ENCODE data around the gene CEBPB.
A peak's percentile ranks its signal among the peaks of the same experiment; 100 is the strongest.

Gene CEBPB

DNA sequence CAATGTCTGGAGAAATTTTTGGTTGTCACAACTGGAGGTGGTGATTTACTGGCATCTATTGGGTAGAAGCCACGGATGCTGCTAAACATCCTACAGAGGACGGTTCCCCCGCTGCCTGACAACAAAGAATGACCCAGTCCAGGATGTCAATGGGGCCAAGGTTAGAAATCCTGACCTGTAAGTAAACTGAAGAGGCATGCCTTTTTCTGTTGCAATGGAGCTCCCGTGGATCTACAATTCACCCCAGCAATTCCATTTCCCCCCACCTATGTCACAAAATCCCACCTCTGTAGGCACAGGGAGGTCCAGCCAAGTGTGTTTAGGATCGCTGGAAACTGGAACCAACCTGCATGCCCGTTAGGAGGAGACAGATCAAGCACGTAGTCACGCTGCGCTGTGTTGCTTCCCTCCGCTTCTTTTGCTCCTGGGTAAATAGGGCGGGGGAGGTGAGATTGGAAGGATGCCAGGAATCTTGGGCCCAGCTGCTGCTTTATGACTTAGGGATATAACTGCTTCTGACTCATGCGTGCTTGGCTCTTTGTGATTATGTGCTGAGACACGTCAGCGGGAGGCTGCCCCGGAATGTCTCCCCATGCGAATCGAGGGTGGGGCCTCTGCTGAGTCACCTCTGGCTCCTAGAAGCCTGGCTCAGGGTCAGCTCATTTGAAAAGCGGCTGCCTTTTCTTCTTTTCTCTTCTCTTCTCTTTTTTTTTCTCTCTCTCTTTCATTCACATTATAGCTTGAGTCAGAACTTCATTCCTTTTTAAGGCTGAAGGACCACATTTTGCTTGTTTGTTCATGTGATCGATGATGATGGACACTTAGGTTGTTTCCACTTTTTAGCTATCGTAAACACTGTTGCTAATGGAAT lies 24.7 kb upstream of the CEBPB start:
- Histone ChIP-seq H3K56ac (ENCODE audit: low read length) (peak overlapping the region; percentile 69), H3K4me2 (ENCODE audit: low read length) (peak overlapping the region; percentile 10), H3K9ac (ENCODE audit: low read length) (peak overlapping the region; percentile 42), H3K36me3 (ENCODE audit: control insufficient read depth, insufficient read depth, low read length) (no peaks in the 10 kb centered on the region), H3K23ac (ENCODE audit: low read length) (no peak overlapping the region), H2BK15ac (replicated peaks; ENCODE audit: low read depth) (no peak overlapping the region), H3K18ac (ENCODE audit: low read length) (peak overlapping the region; percentile 5), H3K79me2 (ENCODE audit: control insufficient read depth, insufficient read depth, low read length) (no peaks in the 10 kb centered on the region), H2BK120ac (ENCODE audit: low read depth, low read length) (no peak overlapping the region), H4K5ac (ENCODE audit: low read length) (no peak overlapping the region), H3K4me1 (ENCODE audit: control insufficient read depth, low read depth, low read length) (no peaks in the 10 kb centered on the region), H3K27me3 (ENCODE audit: insufficient read depth, low read length, poor library complexity) (no peaks in the 10 kb centered on the region), H2BK5ac (ENCODE audit: low read length) (peak overlapping the region; percentile 5), H3K4me3 (ENCODE audit: low read length) (no peak overlapping the region), H3K79me1 (ENCODE audit: low read length) (no peaks in the 10 kb centered on the region), H3K4ac (ENCODE audit: low read depth, low read length) (no peak overlapping the region), H2AK5ac (ENCODE audit: low read length) (no peak overlapping the region), H3K27ac (ENCODE audit: low read depth, low read length) (peak overlapping the region; percentile 68), H4K8ac (ENCODE audit: low read depth, low read length) (no peak overlapping the region)
- WGBS (ENCODE audit: extremely low coverage, insufficient coverage, low lambda C conversion rate) = no CpG with 5 or more reads among the region's 20 CpGs
- DNase-seq = peak; percentile 100

DNA sequence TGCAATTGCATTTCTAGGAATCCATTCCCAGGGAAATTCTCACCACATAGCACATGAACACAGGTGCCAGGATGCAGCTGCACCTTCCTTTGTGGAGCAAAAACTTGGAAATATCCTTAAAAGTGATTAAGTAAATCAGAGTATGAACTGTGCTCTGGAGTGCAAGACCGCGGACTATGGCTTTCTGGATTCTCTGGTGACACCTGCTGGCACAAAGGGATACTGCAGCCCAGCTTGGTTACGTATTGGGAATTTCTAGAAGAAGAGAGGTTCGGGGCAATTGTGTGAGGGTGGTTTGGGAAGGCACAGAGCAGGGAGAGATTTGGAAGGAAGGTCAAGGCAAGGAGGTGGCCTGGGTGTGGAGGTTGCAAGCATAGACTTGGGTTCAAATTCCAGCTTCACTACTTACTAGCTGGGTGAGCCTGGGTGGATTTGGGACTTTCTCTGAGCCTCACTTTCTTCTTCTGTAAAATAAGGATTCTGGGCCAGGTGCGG lies 21.3 kb upstream of the CEBPB start:
- H3K9ac ChIP-seq (ENCODE audit: low read length) = no peak overlapping the region
- no peak overlapping the region for H4K5ac ChIP-seq (ENCODE audit: low read length)
- no peak overlapping the region for H3K4ac ChIP-seq (ENCODE audit: low read depth, low read length)
- no peaks in the 10 kb centered on the region for H3K36me3 ChIP-seq (ENCODE audit: control insufficient read depth, insufficient read depth, low read length)
- no CpG with 5 or more reads among the region's 5 CpGs for WGBS (ENCODE audit: extremely low coverage, insufficient coverage, low lambda C conversion rate)
- H3K79me2 ChIP-seq (ENCODE audit: control insufficient read depth, insufficient read depth, low read length) = no peaks in the 10 kb centered on the region
- peaks cover 3% of the 10 kb centered on the region for H3K4me1 ChIP-seq (ENCODE audit: control insufficient read depth, low read depth, low read length)
- H3K23ac ChIP-seq (ENCODE audit: low read length) = no peak overlapping the region
- no peak overlapping the region for H3K27ac ChIP-seq (ENCODE audit: low read depth, low read length)
- H2BK5ac ChIP-seq (ENCODE audit: low read length) = no peak overlapping the region
- no peak overlapping the region for H3K56ac ChIP-seq (ENCODE audit: low read length)
- DNase-seq = peak; percentile 87
- no peak overlapping the region for H2AK5ac ChIP-seq (ENCODE audit: low read length)
- H3K18ac ChIP-seq (ENCODE audit: low read length) = no peak overlapping the region
- H3K27me3 ChIP-seq (ENCODE audit: insufficient read depth, low read length, poor library complexity) = no peaks in the 10 kb centered on the region
- no peak overlapping the region for H3K4me3 ChIP-seq (ENCODE audit: low read length)
- no peak overlapping the region for H2BK120ac ChIP-seq (ENCODE audit: low read depth, low read length)
- no peak overlapping the region for H4K8ac ChIP-seq (ENCODE audit: low read depth, low read length)
- no peaks in the 10 kb centered on the region for H3K79me1 ChIP-seq (ENCODE audit: low read length)
- H3K4me2 ChIP-seq (ENCODE audit: low read length) = no peak overlapping the region
- no peak overlapping the region for H2BK15ac ChIP-seq (replicated peaks; ENCODE audit: low read depth)

DNA sequence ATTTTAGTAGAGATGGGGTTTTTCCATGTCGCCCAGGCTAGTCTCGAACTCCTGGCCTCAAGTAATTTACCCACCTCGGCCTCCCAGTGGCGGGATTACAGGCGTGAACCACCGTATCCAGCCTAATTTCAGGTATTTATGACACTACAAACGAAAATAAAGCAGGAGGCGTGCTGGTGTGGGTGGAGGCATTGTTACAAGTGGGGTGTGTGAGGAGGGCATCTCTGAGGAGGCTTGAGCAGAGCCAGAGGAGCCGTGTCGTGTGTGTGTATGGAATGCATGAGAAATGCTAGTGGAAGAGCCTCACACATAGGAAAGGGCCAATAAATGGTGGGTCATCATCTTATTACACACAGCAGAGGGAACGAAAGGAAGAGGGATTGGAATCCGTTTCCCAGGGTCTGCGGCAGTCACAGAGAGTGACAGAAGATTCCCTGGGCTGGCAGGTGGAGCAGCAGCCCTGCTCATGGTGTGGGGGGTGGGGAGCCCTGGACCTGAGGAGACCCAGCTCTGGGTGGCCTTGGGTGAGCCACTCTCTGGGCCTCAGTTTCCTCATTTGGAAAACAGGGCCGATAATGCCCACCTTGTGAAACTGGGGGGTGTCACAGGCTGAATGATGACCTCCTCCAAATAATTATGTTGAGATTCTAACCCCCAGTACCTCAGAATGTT lies 19.9 kb upstream of the CEBPB start:
- H2AK5ac ChIP-seq (ENCODE audit: low read length) = no peak overlapping the region
- no peak overlapping the region for H3K23ac ChIP-seq (ENCODE audit: low read length)
- H3K79me2 ChIP-seq (ENCODE audit: control insufficient read depth, insufficient read depth, low read length) = no peaks in the 10 kb centered on the region
- peak overlapping the region; percentile 34 for H3K56ac ChIP-seq (ENCODE audit: low read length)
- DNase-seq = no peak
- no peak overlapping the region for H3K9ac ChIP-seq (ENCODE audit: low read length)
- no peak overlapping the region for H4K8ac ChIP-seq (ENCODE audit: low read depth, low read length)
- no peak overlapping the region for H2BK5ac ChIP-seq (ENCODE audit: low read length)
- H4K5ac ChIP-seq (ENCODE audit: low read length) = no peak overlapping the region
- H3K79me1 ChIP-seq (ENCODE audit: low read length) = no peaks in the 10 kb centered on the region
- no peak overlapping the region for H3K4me3 ChIP-seq (ENCODE audit: low read length)
- WGBS (ENCODE audit: extremely low coverage, insufficient coverage, low lambda C conversion rate) = no CpG with 5 or more reads among the region's 14 CpGs
- H3K27ac ChIP-seq (ENCODE audit: low read depth, low read length) = no peak overlapping the region
- H3K4me1 ChIP-seq (ENCODE audit: control insufficient read depth, low read depth, low read length) = peaks cover 3% of the 10 kb centered on the region
- H3K18ac ChIP-seq (ENCODE audit: low read length) = no peak overlapping the region
- no peak overlapping the region for H3K4ac ChIP-seq (ENCODE audit: low read depth, low read length)
- H3K27me3 ChIP-seq (ENCODE audit: insufficient read depth, low read length, poor library complexity) = no peaks in the 10 kb centered on the region
- no peak overlapping the region for H2BK15ac ChIP-seq (replicated peaks; ENCODE audit: low read depth)
- H2BK120ac ChIP-seq (ENCODE audit: low read depth, low read length) = no peak overlapping the region
- H3K4me2 ChIP-seq (ENCODE audit: low read length) = no peak overlapping the region
- H3K36me3 ChIP-seq (ENCODE audit: control insufficient read depth, insufficient read depth, low read length) = no peaks in the 10 kb centered on the region

DNA sequence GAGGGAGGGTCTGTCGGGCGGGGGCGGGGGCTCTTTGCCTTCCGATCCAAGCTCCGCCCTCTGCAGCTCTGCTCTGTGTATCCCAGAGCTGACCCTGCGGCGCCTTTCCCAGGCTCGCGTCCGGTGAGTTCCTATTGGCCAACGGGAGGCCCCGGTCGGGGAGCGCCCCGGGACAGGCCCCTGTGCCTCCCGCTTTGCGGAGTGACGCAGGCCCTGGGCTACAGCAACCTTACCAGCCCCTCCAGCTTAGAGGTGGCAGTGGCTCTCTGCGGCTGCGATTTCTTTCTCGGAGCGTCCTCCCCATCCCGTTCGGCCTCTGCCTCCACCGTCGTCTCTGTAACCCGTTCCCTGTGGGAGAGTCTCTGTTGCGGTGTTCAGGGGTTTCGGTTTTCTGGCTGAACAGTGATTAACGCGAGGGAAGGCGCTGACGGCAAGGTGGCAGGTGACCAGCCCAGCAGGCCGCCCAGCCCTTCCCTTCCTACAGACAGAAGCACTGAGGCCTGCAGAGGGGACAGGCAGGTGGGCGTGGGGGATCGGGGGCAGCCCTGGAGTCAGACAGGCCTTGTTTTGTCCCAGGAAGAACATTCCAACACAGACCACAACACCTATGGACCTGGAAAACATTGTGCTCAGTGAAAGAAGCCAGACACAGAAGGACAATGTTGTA lies 18.1 kb upstream of the CEBPB start:
- Histone ChIP-seq H3K4me3 (ENCODE audit: low read length) (peak overlapping the region; percentile 31), H3K27me3 (ENCODE audit: insufficient read depth, low read length, poor library complexity) (no peaks in the 10 kb centered on the region)
- peak; percentile 97 for DNase-seq

DNA sequence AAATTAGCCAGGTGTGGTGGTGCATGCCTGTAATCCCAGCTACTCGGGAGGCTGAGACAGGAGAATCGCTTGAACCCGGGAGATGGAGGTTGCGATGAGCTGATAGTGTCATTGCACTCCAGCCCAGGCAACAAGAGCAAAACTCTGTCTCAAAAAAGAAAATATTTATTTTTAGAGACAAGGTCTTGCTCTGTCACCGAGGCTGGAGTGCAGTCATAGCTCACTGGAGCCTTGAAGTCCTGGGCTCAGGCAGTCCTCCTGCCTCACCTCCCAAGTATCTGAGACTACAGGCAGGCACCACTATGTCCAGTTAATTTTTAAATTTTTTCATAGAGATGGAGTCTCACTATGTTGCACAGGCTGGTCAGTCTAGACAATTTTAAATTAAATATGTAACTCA lies 16.2 kb upstream of the CEBPB start:
- no peak overlapping the region for H3K23ac ChIP-seq (ENCODE audit: low read length)
- no peak overlapping the region for H3K18ac ChIP-seq (ENCODE audit: low read length)
- H3K27ac ChIP-seq (ENCODE audit: low read depth, low read length) = no peak overlapping the region
- H3K9ac ChIP-seq (ENCODE audit: low read length) = no peak overlapping the region
- no peak overlapping the region for H2AK5ac ChIP-seq (ENCODE audit: low read length)
- no peak for DNase-seq
- H3K4me1 ChIP-seq (ENCODE audit: control insufficient read depth, low read depth, low read length) = peaks cover 3% of the 10 kb centered on the region
- H4K8ac ChIP-seq (ENCODE audit: low read depth, low read length) = no peak overlapping the region
- H3K4me2 ChIP-seq (ENCODE audit: low read length) = no peak overlapping the region
- WGBS (ENCODE audit: extremely low coverage, insufficient coverage, low lambda C conversion rate) = no CpG with 5 or more reads among the region's 5 CpGs
- H4K5ac ChIP-seq (ENCODE audit: low read length) = no peak overlapping the region
- H3K27me3 ChIP-seq (ENCODE audit: insufficient read depth, low read length, poor library complexity) = no peaks in the 10 kb centered on the region
- H3K36me3 ChIP-seq (ENCODE audit: control insufficient read depth, insufficient read depth, low read length) = no peaks in the 10 kb centered on the region
- H2BK120ac ChIP-seq (ENCODE audit: low read depth, low read length) = no peak overlapping the region
- no peak overlapping the region for H2BK15ac ChIP-seq (replicated peaks; ENCODE audit: low read depth)
- H3K79me1 ChIP-seq (ENCODE audit: low read length) = no peaks in the 10 kb centered on the region
- no peak overlapping the region for H3K56ac ChIP-seq (ENCODE audit: low read length)
- no peaks in the 10 kb centered on the region for H3K79me2 ChIP-seq (ENCODE audit: control insufficient read depth, insufficient read depth, low read length)
- H2BK5ac ChIP-seq (ENCODE audit: low read length) = no peak overlapping the region
- H3K4me3 ChIP-seq (ENCODE audit: low read length) = no peak overlapping the region
- no peak overlapping the region for H3K4ac ChIP-seq (ENCODE audit: low read depth, low read length)

More for the DNA sequence above, 18.1 kb upstream of the CEBPB start:
- no peaks in the 10 kb centered on the region for H3K79me2 ChIP-seq (ENCODE audit: control insufficient read depth, insufficient read depth, low read length)
- no peak overlapping the region for H2AK5ac ChIP-seq (ENCODE audit: low read length)
- H3K4ac ChIP-seq (ENCODE audit: low read depth, low read length) = no peak overlapping the region
- peak overlapping the region; percentile 39 for H3K27ac ChIP-seq (ENCODE audit: low read depth, low read length)
- H4K8ac ChIP-seq (ENCODE audit: low read depth, low read length) = no peak overlapping the region
- H2BK5ac ChIP-seq (ENCODE audit: low read length) = no peak overlapping the region
- H3K79me1 ChIP-seq (ENCODE audit: low read length) = no peaks in the 10 kb centered on the region
- no peak overlapping the region for H3K18ac ChIP-seq (ENCODE audit: low read length)
- no peak overlapping the region for H3K23ac ChIP-seq (ENCODE audit: low read length)
- WGBS (ENCODE audit: extremely low coverage, insufficient coverage, low lambda C conversion rate) = no CpG with 5 or more reads among the region's 36 CpGs
- no peak overlapping the region for H4K5ac ChIP-seq (ENCODE audit: low read length)
- no peak overlapping the region for H2BK120ac ChIP-seq (ENCODE audit: low read depth, low read length)
- H3K4me1 ChIP-seq (ENCODE audit: control insufficient read depth, low read depth, low read length) = peaks cover 3% of the 10 kb centered on the region
- H2BK15ac ChIP-seq (replicated peaks; ENCODE audit: low read depth) = no peak overlapping the region
- H3K56ac ChIP-seq (ENCODE audit: low read length) = peak overlapping the region; percentile 77
- H3K4me2 ChIP-seq (ENCODE audit: low read length) = peak overlapping the region; percentile 77
- peak overlapping the region; percentile 71 for H3K9ac ChIP-seq (ENCODE audit: low read length)
- no peaks in the 10 kb centered on the region for H3K36me3 ChIP-seq (ENCODE audit: control insufficient read depth, insufficient read depth, low read length)

Data from mesendoderm (in vitro differentiated cells).